ENCODE data around the gene PPP1R10. TPM values are rescaled to one million over a fixed set of nuclear protein-coding genes. Genes with fewer than 3 reads are reported as not detected.

Gene PPP1R10
- total and polyA plus RNA-seq, 2 of the 13 experiments (the other 11 are each of a cell fraction or from before 2014, with no cell fraction given), result 26.3 to 38.4 TPM

GRCh38 chr6:30616811-30617564 lies at the start of gene PPP1R10 (continued):
- TF ChIP-seq ZNF609 (CRISPR knock-in tag; IDR thresholded peaks at IDR 0.05; ENCODE audit: borderline replicate concordance), result peak; percentile 21; the same call in 1 of the 2 replicates
- no peak for TF ChIP-seq ZNF883 (CRISPR knock-in tag; IDR thresholded peaks at IDR 0.05; ENCODE audit: not compliant biosample characterization)
- TF ChIP-seq ZSCAN29 (CRISPR knock-in tag; conservative IDR thresholded peaks at IDR 0.05), result no peak
- TF ChIP-seq NONO (IDR thresholded peaks at IDR 0.05), result no peak; the same call in 1 of the 2 replicates
- peak; percentile 69; the same call in 1 of the 2 replicates for TF ChIP-seq NONO (CRISPR knock-in tag; conservative IDR thresholded peaks at IDR 0.05)
- peak; percentile 37; the same call in 1 of the 2 replicates for TF ChIP-seq TEAD2 (CRISPR knock-in tag; IDR thresholded peaks at IDR 0.05)
- TF ChIP-seq ZNF282 (IDR thresholded peaks at IDR 0.05; ENCODE audit: partially characterized antibody), result no peak
- 0 out of 2 replicates have a peak, but pooled peaks have one; percentile 59 for TF ChIP-seq ZNF674 (CRISPR knock-in tag; IDR thresholded peaks at IDR 0.05; ENCODE audit: low read depth)
- TF ChIP-seq RNF219 (CRISPR knock-in tag; IDR thresholded peaks at IDR 0.05), result no peak
- TF ChIP-seq DPF2 (CRISPR knock-in tag; IDR thresholded peaks at IDR 0.05; ENCODE audit: borderline replicate concordance, low read depth), result no peak
- TF ChIP-seq ZNF660 (CRISPR knock-in tag; IDR thresholded peaks at IDR 0.05; ENCODE audit: borderline replicate concordance, low read depth), result no peak; the same call in 1 of the 2 replicates
- no peak for TF ChIP-seq MAFG (CRISPR knock-in tag; IDR thresholded peaks at IDR 0.05)
- TF ChIP-seq CENPX (CRISPR knock-in tag; IDR thresholded peaks at IDR 0.05), result no peak
- peak; percentile 31 for TF ChIP-seq PCBP2 (optimal IDR thresholded peaks at IDR 0.05; ENCODE audit: low read depth, low read length, poor library complexity, severe bottlenecking)
- peak; percentile 40; the same call in 1 of the 2 replicates for TF ChIP-seq ZFY (CRISPR knock-in tag; IDR thresholded peaks at IDR 0.05)
- peak; percentile 60; the same call in 1 of the 2 replicates for TF ChIP-seq NCOR1 (IDR thresholded peaks at IDR 0.05; ENCODE audit: borderline replicate concordance, low read length)
- TF ChIP-seq ZBTB25 (CRISPR knock-in tag; IDR thresholded peaks at IDR 0.05), result peak; percentile 93
- no peak for TF ChIP-seq ZNF800 (CRISPR knock-in tag; IDR thresholded peaks at IDR 0.05)
- no peak for TF ChIP-seq ZNF510 (CRISPR knock-in tag; IDR thresholded peaks at IDR 0.05; ENCODE audit: low read depth)
